ENCODE results near the gene ZNF423.

DNA sequence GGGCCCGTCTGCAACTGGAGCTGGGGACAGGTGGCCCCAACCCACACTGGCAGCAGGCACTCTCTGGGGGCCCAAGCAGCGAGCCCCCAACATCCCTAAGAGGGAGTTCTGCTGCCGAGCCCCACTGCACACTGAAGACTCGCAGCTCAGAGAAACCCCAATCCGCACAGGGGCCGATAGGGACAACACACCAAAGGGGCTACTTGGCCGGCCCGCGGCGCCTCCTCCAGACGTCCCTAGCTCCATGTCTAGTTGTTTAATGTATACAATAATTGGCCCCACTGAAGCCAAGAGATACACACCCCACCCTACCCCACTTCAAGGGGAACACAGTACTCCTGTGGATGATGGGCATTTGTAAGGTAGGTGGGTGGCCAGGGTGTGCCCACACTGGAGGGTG lies 62.7 kb downstream of the ZNF423 start:
- TF ChIP-seq, protein P1, sequence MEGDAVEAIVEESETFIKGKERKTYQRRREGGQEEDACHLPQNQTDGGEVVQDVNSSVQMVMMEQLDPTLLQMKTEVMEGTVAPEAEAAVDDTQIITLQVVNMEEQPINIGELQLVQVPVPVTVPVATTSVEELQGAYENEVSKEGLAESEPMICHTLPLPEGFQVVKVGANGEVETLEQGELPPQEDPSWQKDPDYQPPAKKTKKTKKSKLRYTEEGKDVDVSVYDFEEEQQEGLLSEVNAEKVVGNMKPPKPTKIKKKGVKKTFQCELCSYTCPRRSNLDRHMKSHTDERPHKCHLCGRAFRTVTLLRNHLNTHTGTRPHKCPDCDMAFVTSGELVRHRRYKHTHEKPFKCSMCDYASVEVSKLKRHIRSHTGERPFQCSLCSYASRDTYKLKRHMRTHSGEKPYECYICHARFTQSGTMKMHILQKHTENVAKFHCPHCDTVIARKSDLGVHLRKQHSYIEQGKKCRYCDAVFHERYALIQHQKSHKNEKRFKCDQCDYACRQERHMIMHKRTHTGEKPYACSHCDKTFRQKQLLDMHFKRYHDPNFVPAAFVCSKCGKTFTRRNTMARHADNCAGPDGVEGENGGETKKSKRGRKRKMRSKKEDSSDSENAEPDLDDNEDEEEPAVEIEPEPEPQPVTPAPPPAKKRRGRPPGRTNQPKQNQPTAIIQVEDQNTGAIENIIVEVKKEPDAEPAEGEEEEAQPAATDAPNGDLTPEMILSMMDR (IDR thresholded peaks at IDR 0.05; ENCODE audit: low read length) = no peak
- no peak for TF ChIP-seq EZH2 (IDR thresholded peaks at IDR 0.05; ENCODE audit: borderline replicate concordance, low read length)
